Measurements from ENCODE around the gene AUNIP.

The AUNIP gene

GRCh38 chr1:25905680-25906643 is 46.7 kb upstream of the AUNIP start, which contains the start of gene STMN1 (continued):
- TF ChIP-seq GLI4 (tag by site-specific recombination; IDR thresholded peaks at IDR 0.05) (no peak; the same call in 1 of the 2 replicates), ZNF26 (tag by site-specific recombination; IDR thresholded peaks at IDR 0.05) (no peak), ZNF2 (tag by site-specific recombination; IDR thresholded peaks at IDR 0.05) (peak; percentile 62), ZNF776 (tag by site-specific recombination; IDR thresholded peaks at IDR 0.05; ENCODE audit: borderline replicate concordance) (peak; percentile 47; the same call in 1 of the 2 replicates), SETDB1 (IDR thresholded peaks at IDR 0.05; ENCODE audit: insufficient read length, low read length) (no peak), ZNF391 (tag by site-specific recombination; IDR thresholded peaks at IDR 0.05; ENCODE audit: borderline replicate concordance, low read depth) (0 out of 2 replicates have a peak, but pooled peaks have one; percentile 38), IKZF3 (tag by site-specific recombination; IDR thresholded peaks at IDR 0.05) (no peak), SP2 (tag by site-specific recombination; IDR thresholded peaks at IDR 0.05) (peak; percentile 91), ZNF76 (tag by site-specific recombination; IDR thresholded peaks at IDR 0.05; ENCODE audit: borderline replicate concordance, low read depth) (peak; percentile 91), ZBTB20 (tag by site-specific recombination; IDR thresholded peaks at IDR 0.05) (peak; percentile 95), SCRT2 (tag by site-specific recombination; IDR thresholded peaks at IDR 0.05) (no peak), ZNF221 (tag by site-specific recombination; IDR thresholded peaks at IDR 0.05; ENCODE audit: borderline replicate concordance) (no peak), ZNF670 (tag by site-specific recombination; IDR thresholded peaks at IDR 0.05; ENCODE audit: low read depth) (no peak), ZBTB48 (tag by site-specific recombination; IDR thresholded peaks at IDR 0.05) (peak; percentile 90), ZBTB21 (tag by site-specific recombination; IDR thresholded peaks at IDR 0.05) (no peak), ZNF596 (tag by site-specific recombination; IDR thresholded peaks at IDR 0.05) (no peak), ZBTB6 (tag by site-specific recombination; IDR thresholded peaks at IDR 0.05) (no peak)
- TF ChIP-seq, protein P1, sequence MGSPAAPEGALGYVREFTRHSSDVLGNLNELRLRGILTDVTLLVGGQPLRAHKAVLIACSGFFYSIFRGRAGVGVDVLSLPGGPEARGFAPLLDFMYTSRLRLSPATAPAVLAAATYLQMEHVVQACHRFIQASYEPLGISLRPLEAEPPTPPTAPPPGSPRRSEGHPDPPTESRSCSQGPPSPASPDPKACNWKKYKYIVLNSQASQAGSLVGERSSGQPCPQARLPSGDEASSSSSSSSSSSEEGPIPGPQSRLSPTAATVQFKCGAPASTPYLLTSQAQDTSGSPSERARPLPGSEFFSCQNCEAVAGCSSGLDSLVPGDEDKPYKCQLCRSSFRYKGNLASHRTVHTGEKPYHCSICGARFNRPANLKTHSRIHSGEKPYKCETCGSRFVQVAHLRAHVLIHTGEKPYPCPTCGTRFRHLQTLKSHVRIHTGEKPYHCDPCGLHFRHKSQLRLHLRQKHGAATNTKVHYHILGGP (tag by site-specific recombination; IDR thresholded peaks at IDR 0.05): no peak

DNA sequence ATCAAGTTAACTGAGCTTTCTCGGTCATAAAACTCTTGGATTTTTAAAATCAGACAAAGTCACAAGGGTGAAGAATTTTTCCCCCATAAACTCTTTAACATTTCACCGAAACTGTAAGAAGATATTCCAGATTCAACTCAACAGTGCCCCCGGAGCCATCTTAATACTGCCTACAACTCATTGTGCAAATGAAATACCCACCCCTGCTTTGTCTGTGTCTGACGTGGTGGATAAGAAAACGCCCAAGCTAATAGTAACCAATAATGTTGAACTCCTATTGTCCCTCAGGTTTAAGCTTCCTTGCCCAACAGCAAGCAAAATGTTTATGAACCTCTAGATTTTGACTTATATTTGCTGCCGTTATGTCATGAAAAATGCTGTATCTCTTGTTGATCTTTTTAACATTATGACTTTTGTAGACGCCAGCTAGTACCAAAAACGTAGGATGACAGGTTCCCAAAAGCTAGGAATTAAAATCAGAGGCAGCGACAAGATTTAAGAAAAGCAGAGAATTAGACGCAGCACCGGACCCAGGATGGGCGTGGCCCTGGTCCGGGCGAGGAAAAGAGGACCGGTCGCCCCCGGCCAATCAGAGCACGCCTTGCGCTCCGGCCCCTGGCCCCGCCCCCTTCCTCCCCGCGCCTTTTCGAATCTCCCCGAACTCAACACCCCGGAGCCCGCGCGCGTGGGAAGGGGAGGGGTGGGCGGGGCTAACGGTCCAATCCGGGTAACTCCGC is 45.9 kb upstream of the AUNIP start:
- Histone ChIP-seq H3K9me3 (ENCODE audit: control insufficient read depth, insufficient read depth, low read depth, low read length) (no peaks in the 10 kb centered on the region), H3K36me3 (ENCODE audit: control insufficient read depth in 2 of 2, insufficient read depth in 1 of 2, low read length in 2 of 2) (peaks cover 27 to 45% of the 10 kb centered on the region in 2 experiments), H3K4me3 (ENCODE audit: low read depth, low read length) (peak overlapping the region; percentile 75)
- TF ChIP-seq ZNF140 (tag by site-specific recombination; IDR thresholded peaks at IDR 0.05) (no peak), KLF9 (tag by site-specific recombination; IDR thresholded peaks at IDR 0.05; ENCODE audit: low read depth) (peak; percentile 89), ZNF660 (tag by site-specific recombination; IDR thresholded peaks at IDR 0.05) (0 out of 2 replicates have a peak, but pooled peaks have one; percentile 17), ZNF433 (tag by site-specific recombination; IDR thresholded peaks at IDR 0.05; ENCODE audit: low read depth) (no peak)
- TF ChIP-seq, protein P2, sequence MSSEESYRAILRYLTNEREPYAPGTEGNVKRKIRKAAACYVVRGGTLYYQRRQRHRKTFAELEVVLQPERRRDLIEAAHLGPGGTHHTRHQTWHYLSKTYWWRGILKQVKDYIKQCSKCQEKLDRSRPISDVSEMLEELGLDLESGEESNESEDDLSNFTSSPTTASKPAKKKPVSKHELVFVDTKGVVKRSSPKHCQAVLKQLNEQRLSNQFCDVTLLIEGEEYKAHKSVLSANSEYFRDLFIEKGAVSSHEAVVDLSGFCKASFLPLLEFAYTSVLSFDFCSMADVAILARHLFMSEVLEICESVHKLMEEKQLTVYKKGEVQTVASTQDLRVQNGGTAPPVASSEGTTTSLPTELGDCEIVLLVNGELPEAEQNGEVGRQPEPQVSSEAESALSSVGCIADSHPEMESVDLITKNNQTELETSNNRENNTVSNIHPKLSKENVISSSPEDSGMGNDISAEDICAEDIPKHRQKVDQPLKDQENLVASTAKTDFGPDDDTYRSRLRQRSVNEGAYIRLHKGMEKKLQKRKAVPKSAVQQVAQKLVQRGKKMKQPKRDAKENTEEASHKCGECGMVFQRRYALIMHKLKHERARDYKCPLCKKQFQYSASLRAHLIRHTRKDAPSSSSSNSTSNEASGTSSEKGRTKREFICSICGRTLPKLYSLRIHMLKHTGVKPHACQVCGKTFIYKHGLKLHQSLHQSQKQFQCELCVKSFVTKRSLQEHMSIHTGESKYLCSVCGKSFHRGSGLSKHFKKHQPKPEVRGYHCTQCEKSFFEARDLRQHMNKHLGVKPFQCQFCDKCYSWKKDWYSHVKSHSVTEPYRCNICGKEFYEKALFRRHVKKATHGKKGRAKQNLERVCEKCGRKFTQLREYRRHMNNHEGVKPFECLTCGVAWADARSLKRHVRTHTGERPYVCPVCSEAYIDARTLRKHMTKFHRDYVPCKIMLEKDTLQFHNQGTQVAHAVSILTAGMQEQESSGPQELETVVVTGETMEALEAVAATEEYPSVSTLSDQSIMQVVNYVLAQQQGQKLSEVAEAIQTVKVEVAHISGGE (tag by site-specific recombination; conservative IDR thresholded peaks at IDR 0.05; ENCODE audit: low read depth): peak; percentile 11; the same call in 1 of the 2 replicates
- TF ChIP-seq, protein P3, sequence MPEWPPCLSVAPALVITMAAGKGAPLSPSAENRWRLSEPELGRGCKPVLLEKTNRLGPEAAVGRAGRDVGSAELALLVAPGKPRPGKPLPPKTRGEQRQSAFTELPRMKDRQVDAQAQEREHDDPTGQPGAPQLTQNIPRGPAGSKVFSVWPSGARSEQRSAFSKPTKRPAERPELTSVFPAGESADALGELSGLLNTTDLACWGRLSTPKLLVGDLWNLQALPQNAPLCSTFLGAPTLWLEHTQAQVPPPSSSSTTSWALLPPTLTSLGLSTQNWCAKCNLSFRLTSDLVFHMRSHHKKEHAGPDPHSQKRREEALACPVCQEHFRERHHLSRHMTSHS (tag by site-specific recombination; IDR thresholded peaks at IDR 0.05): no peak

More for the DNA sequence above, 45.9 kb upstream of the AUNIP start:
- POLR2A ChIA-PET: interaction anchor here (0.7 to 1.9 kb wide), 7 partner anchors 10 to 392 kb away, joined by 4 to 10 read pairs (median 6); partner anchors contain the start of genes PAFAH2 and PAQR7
- Histone ChIP-seq H3K27ac (ENCODE audit: extremely low read depth, low read depth, low read length) (peak overlapping the region; percentile 40), H3K4me1 (ENCODE audit: control insufficient read depth, insufficient read depth, low read length) (peaks cover 5% of the 10 kb centered on the region)
- CTCF ChIA-PET: interaction anchor here (0.6 to 3.2 kb wide), 6 partner anchors 8 to 982 kb away, joined by 3 to 35 read pairs (median 6); partner anchors contain the start of gene PAFAH2
